Caco-2 (cell line): ENCODE measurements around the gene PIBF1. TPM values are rescaled to one million over a fixed set of nuclear protein-coding genes. Genes with fewer than 3 reads are reported as not detected.

ENCODE experiments used
- BruUV-seq: library from RNA; stranded (reverse); fragments of 400-500 nt; replicated peaks from 2 replicates; lab custom pipeline; 2021; lab: Mats Ljungman, UMichigan
- CTCF ChIA-PET: fragments of 300-600 bp; sonication (Branson Sonifier 250); formaldehyde crosslinking; loops from one replicate; lab custom pipeline; 2022; ENCODE audit warnings: antibody characterized with exemption; lab: Charles Lee
- POLR2A ChIA-PET: fragments of 300-600 bp; sonication (Branson Sonifier 250); formaldehyde crosslinking; loops from one replicate; lab custom pipeline; 2022; ENCODE audit warnings: antibody characterized with exemption; lab: Charles Lee
- DNase-seq, 2 experiments: peaks; one replicate each; pipeline versions ENCODE4 v3.0.0 to v3.0.0-alpha.2; 2020 to 2022
- H3K27me3 ChIP-seq: replicated peaks from 2 replicates; pipeline ENCODE4 v1.6.0; 2011; ENCODE audit warnings: low read length; ENCODE audit not compliant: control insufficient read depth, insufficient read depth
- H3K36me3 ChIP-seq: 2 replicates; pipeline ENCODE4 v1.5.1; 2011; ENCODE audit warnings: low read length; ENCODE audit not compliant: control insufficient read depth, insufficient read depth
- H3K4me1 ChIP-seq: fragments of 250-450 bp; sonication (Bioruptor Pico); 2 replicates; pipeline ENCODE4 v1.5.1; 2020; ENCODE audit warnings: mild to moderate bottlenecking
- H3K4me3 ChIP-seq: 2 replicates; pipeline ENCODE4 v1.5.1; 2011; ENCODE audit warnings: low read depth, mild to moderate bottlenecking, control low read depth, low read length
- H3K9me3 ChIP-seq: fragments of 250-450 bp; sonication (Bioruptor Pico); 2 replicates; pipeline ENCODE4 v1.5.1; 2020; ENCODE audit warnings: mild to moderate bottlenecking, moderate library complexity
- H3K27ac Mint-ChIP-seq: one replicate; pipeline ENCODE4 v1.8.0; 2022; ENCODE audit warnings: mixed read lengths; ENCODE audit not compliant: unreplicated experiment
- H3K27me3 Mint-ChIP-seq: one replicate; pipeline ENCODE4 v1.8.0; 2022; ENCODE audit warnings: mixed read lengths; ENCODE audit not compliant: insufficient read depth, unreplicated experiment
- H3K36me3 Mint-ChIP-seq: one replicate; pipeline ENCODE4 v1.8.0; 2022; ENCODE audit warnings: mild to moderate bottlenecking, mixed read lengths; ENCODE audit not compliant: insufficient read depth, unreplicated experiment
- H3K4me1 Mint-ChIP-seq: one replicate; pipeline ENCODE4 v1.8.0; 2022; ENCODE audit warnings: low read depth, mixed read lengths; ENCODE audit not compliant: unreplicated experiment
- H3K4me3 Mint-ChIP-seq: one replicate; pipeline ENCODE4 v1.8.0; 2022; ENCODE audit warnings: mild to moderate bottlenecking, moderate library complexity, mixed read lengths; ENCODE audit not compliant: unreplicated experiment
- H3K9me3 Mint-ChIP-seq: one replicate; pipeline ENCODE4 v1.8.0; 2022; ENCODE audit warnings: mixed read lengths; ENCODE audit not compliant: unreplicated experiment
- CTCF ChIP-seq, 2 experiments: fragments of 200-600 bp in 1 of 2; IDR thresholded peaks; 1 replicate in 1 of 2; 2 replicates in 1 of 2; pipeline versions ENCODE4 v1.5.1 to v1.8.0; 2011 to 2022; ENCODE audit warnings: antibody characterized with exemption in 1 of 2, control low read depth in 1 of 2, inconsistent platforms in 1 of 2, low read depth in 1 of 2, low read length in 1 of 2, mild to moderate bottlenecking in 1 of 2, moderate library complexity in 1 of 2; ENCODE audit not compliant: insufficient read depth in 1 of 2, severe bottlenecking in 1 of 2, unreplicated experiment in 1 of 2
- intact Hi-C: fragments of 100-400 bp; cut with micrococcal nuclease; formaldehyde crosslinking; loops from one replicate; pipeline ENCODE4 v1.10.0; 2022; ENCODE audit not compliant: unreplicated experiment
- total RNA-seq: library from RNA; stranded (reverse); gene quantifications from 2 replicates; pipeline ENCODE4 v1.2.3, GENCODE V29; 2022

The PIBF1 gene
- total RNA-seq, 1 experiment from 2014 or later: 13.4 TPM

DNA sequence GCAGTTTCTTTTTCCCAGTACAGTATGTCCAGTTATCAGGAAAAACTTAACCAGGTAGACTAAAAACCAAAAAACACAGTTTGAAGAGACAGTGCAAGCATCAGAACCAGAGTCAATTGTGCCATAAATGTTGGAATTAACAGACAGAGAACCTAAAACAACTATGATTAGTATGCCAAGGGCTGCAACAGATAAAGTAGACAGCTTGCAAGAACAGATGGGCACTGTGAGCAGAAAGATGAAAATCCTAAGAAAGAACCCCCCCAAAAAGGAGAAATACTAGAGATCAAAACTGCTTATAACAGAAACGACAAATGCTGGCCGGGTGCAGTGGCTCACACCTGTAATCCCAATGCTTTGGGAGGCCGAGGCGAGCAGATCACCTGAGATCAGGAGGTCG is 229.8 kb downstream of the PIBF1 start:
- H3K4me3 ChIP-seq: no peak overlapping the region
- Mint-ChIP-seq H3K4me1 (peaks cover 27% of the 10 kb centered on the region), H3K36me3 (peaks cover 2% of the 10 kb centered on the region), H3K27me3 (no peaks in the 10 kb centered on the region), H3K9me3 (no peaks in the 10 kb centered on the region), H3K27ac (no peak overlapping the region), H3K4me3 (no peak overlapping the region)
- no peaks in the 10 kb centered on the region for H3K9me3 ChIP-seq
- H3K36me3 ChIP-seq: no peaks in the 10 kb centered on the region
- no peaks in the 10 kb centered on the region for H3K27me3 ChIP-seq
- peaks cover 37% of the 10 kb centered on the region for H3K4me1 ChIP-seq
- no peak for DNase-seq
- no TSS peak for BruUV-seq
- ChIA-PET CTCF (interaction anchor here (0.7 kb wide), 1 partner anchor 738 kb away, joined by 4 read pairs; no protein-coding TSS in a partner anchor), POLR2A (no interaction called here)
- intact Hi-C loops: no loop called here
- TF ChIP-seq CTCF (IDR thresholded peaks at IDR 0.05; ENCODE audit: insufficient read depth in 1 of 2, low read depth in 1 of 2, low read length in 1 of 2, severe bottlenecking in 1 of 2, unreplicated experiment in 1 of 2): no peak

DNA sequence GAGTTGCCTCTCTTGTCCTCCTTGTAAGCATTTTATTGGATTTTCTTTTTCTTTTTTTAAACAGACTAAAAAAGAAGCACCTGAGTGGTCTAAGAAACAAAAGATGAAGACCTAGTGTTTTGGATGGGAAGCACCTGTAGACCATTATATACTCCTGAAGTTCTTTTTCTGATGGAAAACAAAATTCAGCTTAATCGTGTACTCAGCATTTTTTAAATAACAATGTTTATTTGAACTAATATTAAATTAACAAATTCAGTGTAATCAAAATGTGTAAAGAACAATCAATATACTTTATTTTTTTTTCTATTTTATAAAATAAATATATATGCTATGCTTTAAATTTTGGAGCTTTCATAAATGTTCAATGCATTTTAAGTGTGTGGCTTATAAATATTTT is 233.9 kb downstream of the PIBF1 start:
- ChIA-PET POLR2A (no interaction called here), CTCF (no interaction called here)
- H3K36me3 ChIP-seq: no peaks in the 10 kb centered on the region
- TF ChIP-seq CTCF (IDR thresholded peaks at IDR 0.05; ENCODE audit: insufficient read depth in 1 of 2, low read depth in 1 of 2, low read length in 1 of 2, severe bottlenecking in 1 of 2, unreplicated experiment in 1 of 2): no peak
- no peak for DNase-seq
- no peaks in the 10 kb centered on the region for H3K9me3 ChIP-seq
- intact Hi-C loops: no loop called here
- H3K4me1 ChIP-seq: peaks cover 34% of the 10 kb centered on the region
- no TSS peak for BruUV-seq
- no peak overlapping the region for H3K4me3 ChIP-seq
- Mint-ChIP-seq H3K27ac (no peak overlapping the region), H3K9me3 (no peaks in the 10 kb centered on the region), H3K4me1 (peaks cover 29% of the 10 kb centered on the region), H3K4me3 (no peak overlapping the region), H3K27me3 (no peaks in the 10 kb centered on the region), H3K36me3 (peaks cover 8% of the 10 kb centered on the region)
- no peaks in the 10 kb centered on the region for H3K27me3 ChIP-seq

GRCh38 chr13:73018336-73018735 is 236.4 kb downstream of the PIBF1 start:
- Mint-ChIP-seq H3K4me3 (no peak overlapping the region), H3K36me3 (peaks cover 12% of the 10 kb centered on the region), H3K27ac (peak overlapping the region; percentile 66), H3K9me3 (no peaks in the 10 kb centered on the region), H3K27me3 (no peaks in the 10 kb centered on the region), H3K4me1 (peaks cover 19% of the 10 kb centered on the region)
- H3K4me3 ChIP-seq: no peak overlapping the region
- H3K9me3 ChIP-seq: no peaks in the 10 kb centered on the region
- CTCF ChIA-PET: no interaction called here
- no TSS peak for BruUV-seq
- H3K4me1 ChIP-seq: peaks cover 22% of the 10 kb centered on the region
- H3K36me3 ChIP-seq: no peaks in the 10 kb centered on the region
- DNase-seq: no peak
- POLR2A ChIA-PET: no interaction called here
- H3K27me3 ChIP-seq: no peaks in the 10 kb centered on the region
- TF ChIP-seq CTCF (IDR thresholded peaks at IDR 0.05; ENCODE audit: insufficient read depth in 1 of 2, low read depth in 1 of 2, low read length in 1 of 2, severe bottlenecking in 1 of 2, unreplicated experiment in 1 of 2): no peak
- intact Hi-C loops: loop anchor here (1.0 kb wide), 1 partner anchor 8 kb away; no protein-coding TSS in a partner anchor
